Measurements from ENCODE around the gene CCL17.
"Not testable (repeated sequence)": the region's sequence is repeated elsewhere in the genome, so short reads cannot be mapped to it uniquely, and the experiment has no call there.

The CCL17 gene

GRCh38 chr16:57427307-57427706 is 22.7 kb downstream of the CCL17 start:
- Mint-ChIP-seq H3K9me3 (no peaks in the 10 kb centered on the region), H3K4me3 (no peak overlapping the region), H3K27ac (peak overlapping the region; percentile 45), H3K4me1 (ENCODE audit: low read depth) (peaks cover 3% of the 10 kb centered on the region), H3K36me3 (ENCODE audit: low read depth) (peaks cover 50% of the 10 kb centered on the region), H3K27me3 (no peaks in the 10 kb centered on the region)

- no peaks in the 10 kb centered on the region for H3K27me3 Mint-ChIP-seq
- no peaks in the 10 kb centered on the region for H3K4me1 Mint-ChIP-seq (ENCODE audit: low read depth)
- no peak overlapping the region for H3K4me3 Mint-ChIP-seq
- H3K36me3 Mint-ChIP-seq (ENCODE audit: low read depth): peaks cover 55% of the 10 kb centered on the region
- no peak overlapping the region for H3K27ac Mint-ChIP-seq
- no peaks in the 10 kb centered on the region for H3K9me3 Mint-ChIP-seq
Measured at GRCh38 chr16:57427824-57428223, 23.3 kb downstream of the CCL17 start.

GRCh38 chr16:57430955-57431354 is 26.4 kb downstream of the CCL17 start:
- no peaks in the 10 kb centered on the region for H3K27me3 Mint-ChIP-seq
- no peak overlapping the region for H3K4me3 Mint-ChIP-seq
- H3K4me1 Mint-ChIP-seq (ENCODE audit: low read depth): peaks cover 20% of the 10 kb centered on the region
- H3K27ac Mint-ChIP-seq: no peak overlapping the region
- H3K36me3 Mint-ChIP-seq (ENCODE audit: low read depth): peaks cover 79% of the 10 kb centered on the region
- no peaks in the 10 kb centered on the region for H3K9me3 Mint-ChIP-seq

- H3K36me3 Mint-ChIP-seq (ENCODE audit: low read depth): peaks cover 85% of the 10 kb centered on the region
- no peaks in the 10 kb centered on the region for H3K9me3 Mint-ChIP-seq
- H3K27ac Mint-ChIP-seq: no peak overlapping the region
- H3K27me3 Mint-ChIP-seq: no peaks in the 10 kb centered on the region
- no peak overlapping the region for H3K4me3 Mint-ChIP-seq
- H3K4me1 Mint-ChIP-seq (ENCODE audit: low read depth): peaks cover 20% of the 10 kb centered on the region
Measured at GRCh38 chr16:57432505-57432904, 27.9 kb downstream of the CCL17 start.

GRCh38 chr16:57432989-57433388 is 28.4 kb downstream of the CCL17 start:
- H3K27ac Mint-ChIP-seq: no peak overlapping the region
- no peaks in the 10 kb centered on the region for H3K9me3 Mint-ChIP-seq
- H3K27me3 Mint-ChIP-seq: no peaks in the 10 kb centered on the region
- peaks cover 20% of the 10 kb centered on the region for H3K4me1 Mint-ChIP-seq (ENCODE audit: low read depth)
- H3K36me3 Mint-ChIP-seq (ENCODE audit: low read depth): peaks cover 84% of the 10 kb centered on the region
- no peak overlapping the region for H3K4me3 Mint-ChIP-seq

GRCh38 chr16:57434003-57434402 is 29.4 kb downstream of the CCL17 start:
- no peaks in the 10 kb centered on the region for H3K27me3 Mint-ChIP-seq
- no peak overlapping the region for H3K4me3 Mint-ChIP-seq
- peaks cover 20% of the 10 kb centered on the region for H3K4me1 Mint-ChIP-seq (ENCODE audit: low read depth)
- H3K36me3 Mint-ChIP-seq (ENCODE audit: low read depth): peaks cover 86% of the 10 kb centered on the region
- H3K27ac Mint-ChIP-seq: no peak overlapping the region
- H3K9me3 Mint-ChIP-seq: no peaks in the 10 kb centered on the region

GRCh38 chr16:57435838-57436237 is 31.3 kb downstream of the CCL17 start:
- Mint-ChIP-seq H3K4me3 (no peak overlapping the region), H3K4me1 (ENCODE audit: low read depth) (peaks cover 20% of the 10 kb centered on the region), H3K27ac (peak overlapping the region; percentile 61), H3K27me3 (no peaks in the 10 kb centered on the region), H3K36me3 (ENCODE audit: low read depth) (peaks cover 89% of the 10 kb centered on the region), H3K9me3 (peaks cover 3% of the 10 kb centered on the region)

- H3K27ac Mint-ChIP-seq, H3K4me3 Mint-ChIP-seq, H3K9me3 Mint-ChIP-seq, H3K27me3 Mint-ChIP-seq: not testable (repeated sequence)
- H3K4me1 Mint-ChIP-seq (ENCODE audit: low read depth): peaks cover 19% of the 10 kb centered on the region
- H3K36me3 Mint-ChIP-seq (ENCODE audit: low read depth): peaks cover 74% of the 10 kb centered on the region
Measured at GRCh38 chr16:57439947-57440346, 35.4 kb downstream of the CCL17 start.

GRCh38 chr16:57440551-57440950 is 36.0 kb downstream of the CCL17 start:
- not testable (repeated sequence) for H3K9me3 Mint-ChIP-seq, H3K4me3 Mint-ChIP-seq, H3K27ac Mint-ChIP-seq, H3K27me3 Mint-ChIP-seq
- Mint-ChIP-seq H3K36me3 (ENCODE audit: low read depth) (peaks cover 70% of the 10 kb centered on the region), H3K4me1 (ENCODE audit: low read depth) (peaks cover 21% of the 10 kb centered on the region)

GRCh38 chr16:57444711-57445110 is 40.1 kb downstream of the CCL17 start:
- H3K9me3 Mint-ChIP-seq: peaks cover 5% of the 10 kb centered on the region
- peak overlapping the region; percentile 41 for H3K4me3 Mint-ChIP-seq
- no peak overlapping the region for H3K27ac Mint-ChIP-seq
- H3K4me1 Mint-ChIP-seq (ENCODE audit: low read depth): peaks cover 40% of the 10 kb centered on the region
- H3K36me3 Mint-ChIP-seq (ENCODE audit: low read depth): peaks cover 34% of the 10 kb centered on the region
- H3K27me3 Mint-ChIP-seq: no peaks in the 10 kb centered on the region

GRCh38 chr16:57445510-57445909 is 40.9 kb downstream of the CCL17 start:
- H3K27ac Mint-ChIP-seq: no peak overlapping the region
- peak overlapping the region; percentile 95 for H3K4me3 Mint-ChIP-seq
- no peaks in the 10 kb centered on the region for H3K27me3 Mint-ChIP-seq
- H3K4me1 Mint-ChIP-seq (ENCODE audit: low read depth): peaks cover 40% of the 10 kb centered on the region
- H3K9me3 Mint-ChIP-seq: peaks cover 4% of the 10 kb centered on the region
- peaks cover 28% of the 10 kb centered on the region for H3K36me3 Mint-ChIP-seq (ENCODE audit: low read depth)

- Mint-ChIP-seq H3K27me3 (no peaks in the 10 kb centered on the region), H3K9me3 (no peaks in the 10 kb centered on the region), H3K27ac (peak overlapping the region; percentile 90), H3K4me1 (ENCODE audit: low read depth) (peaks cover 37% of the 10 kb centered on the region), H3K36me3 (ENCODE audit: low read depth) (peaks cover 17% of the 10 kb centered on the region), H3K4me3 (peak overlapping the region; percentile 95)
Measured at GRCh38 chr16:57446531-57447185, 42.1 kb downstream of the CCL17 start.

GRCh38 chr16:57447186-57447962 is 42.8 kb downstream of the CCL17 start, which contains the start of the genes CIAPIN1 and COQ9:
TSS of gene CIAPIN1 (minus strand) at chr16:57447385. CDS start at chr16:57440928, 6,457 bp downstream.
TSS of gene COQ9 (plus strand) at chr16:57447479. CDS start at chr16:57447506, 27 bp downstream.
- Mint-ChIP-seq H3K36me3 (ENCODE audit: low read depth) (peaks cover 15% of the 10 kb centered on the region), H3K9me3 (no peaks in the 10 kb centered on the region), H3K4me3 (peak within 1 kb of the TSS; percentile 95), H3K27ac (peak within 1 kb of the TSS; percentile 90), H3K4me1 (ENCODE audit: low read depth) (peaks cover 37% of the 10 kb centered on the region), H3K27me3 (no peaks in the 10 kb centered on the region)

- peaks cover 13% of the 10 kb centered on the region for H3K4me1 Mint-ChIP-seq (ENCODE audit: low read depth)
- no peaks in the 10 kb centered on the region for H3K9me3 Mint-ChIP-seq
- H3K4me3 Mint-ChIP-seq: no peak overlapping the region
- no peak overlapping the region for H3K27ac Mint-ChIP-seq
- H3K27me3 Mint-ChIP-seq: no peaks in the 10 kb centered on the region
- H3K36me3 Mint-ChIP-seq (ENCODE audit: low read depth): peaks cover 40% of the 10 kb centered on the region
Measured at GRCh38 chr16:57452021-57452420, 47.5 kb downstream of the CCL17 start.

GRCh38 chr16:57462209-57462977 is 57.8 kb downstream of the CCL17 start, which contains the start of gene POLR2C:
TSS of gene POLR2C (plus strand) at chr16:57462679. CDS start at chr16:57462725, 46 bp downstream.
- peaks cover 53% of the 10 kb centered on the region for H3K36me3 Mint-ChIP-seq (ENCODE audit: low read depth)
- H3K27me3 Mint-ChIP-seq: no peaks in the 10 kb centered on the region
- H3K9me3 Mint-ChIP-seq: no peaks in the 10 kb centered on the region
- peak within 1 kb of the TSS; percentile 100 for H3K27ac Mint-ChIP-seq
- peaks cover 35% of the 10 kb centered on the region for H3K4me1 Mint-ChIP-seq (ENCODE audit: low read depth)
- H3K4me3 Mint-ChIP-seq: peak within 1 kb of the TSS; percentile 100
